Measurements from ENCODE around the gene PTGES2. TPM values are rescaled to one million over a fixed set of nuclear protein-coding genes. Genes with fewer than 3 reads are reported as not detected.

The PTGES2 gene
- total RNA-seq, 3 donors from 2014 or later (not counting 1 experiment from before 2014, with no cell fraction given) = 43.4 to 57.0 (median 53.3) TPM

- Histone ChIP-seq H3K27me3 (ENCODE audit: control insufficient read depth, insufficient read depth, low read length) (no peaks in the 10 kb centered on the region), H3K9me3 (ENCODE audit: control insufficient read depth, insufficient read depth, low read length) (no peaks in the 10 kb centered on the region), H3K36me3 (ENCODE audit: control insufficient read depth, insufficient read depth, low read length) (no peaks in the 10 kb centered on the region), H3K27ac (ENCODE audit: low read length) (no peak overlapping the region), H3K4me3 (ENCODE audit: low read length) (no peak overlapping the region), H3K4me1 (ENCODE audit: control insufficient read depth, insufficient read depth, low read length) (no peaks in the 10 kb centered on the region)
- DNase-seq = no peak
- TF ChIP-seq CTCF (IDR thresholded peaks at IDR 0.05) = no peak
- H3K27me3 Mint-ChIP-seq (ENCODE audit: low read depth in 2 of 2) = no peaks in the 10 kb centered on the region
- no peaks in the 10 kb centered on the region for H3K36me3 Mint-ChIP-seq
- no peaks in the 10 kb centered on the region for H3K9me3 Mint-ChIP-seq
- no peak overlapping the region for H3K4me3 Mint-ChIP-seq
- no peak for ATAC-seq
- no peaks in the 10 kb centered on the region for H3K4me1 Mint-ChIP-seq
- H3K27ac Mint-ChIP-seq = no peak overlapping the region
- intact Hi-C loops (cut with micrococcal nuclease) = no loop called here
- 92% methylated on average over 22 of the region's 22 CpGs for WGBS (ENCODE audit: insufficient coverage)
Observed at GRCh38 chr9:128144239-128145181, 17.0 kb upstream of the PTGES2 start.

- Mint-ChIP-seq H3K9me3 (no peaks in the 10 kb centered on the region), H3K4me3 (no peak overlapping the region), H3K36me3 (no peaks in the 10 kb centered on the region), H3K27ac (no peak overlapping the region), H3K27me3 (ENCODE audit: low read depth in 2 of 2) (no peaks in the 10 kb centered on the region), H3K4me1 (no peaks in the 10 kb centered on the region)
- no peak for TF ChIP-seq CTCF (IDR thresholded peaks at IDR 0.05)
- H3K4me3 ChIP-seq (ENCODE audit: low read length) = no peak overlapping the region
- intact Hi-C loops (cut with micrococcal nuclease) = no loop called here
- no peaks in the 10 kb centered on the region for H3K36me3 ChIP-seq (ENCODE audit: control insufficient read depth, insufficient read depth, low read length)
- ATAC-seq (no peak), DNase-seq (no peak)
- H3K27ac ChIP-seq (ENCODE audit: low read length) = no peak overlapping the region
- H3K9me3 ChIP-seq (ENCODE audit: control insufficient read depth, insufficient read depth, low read length) = no peaks in the 10 kb centered on the region
- H3K4me1 ChIP-seq (ENCODE audit: control insufficient read depth, insufficient read depth, low read length) = no peaks in the 10 kb centered on the region
- H3K27me3 ChIP-seq (ENCODE audit: control insufficient read depth, insufficient read depth, low read length) = no peaks in the 10 kb centered on the region
- WGBS (ENCODE audit: insufficient coverage) = 89% methylated on average over 8 of the region's 8 CpGs
Observed at GRCh38 chr9:128143525-128144238, 16.2 kb upstream of the PTGES2 start.

- ATAC-seq = no peak
- intact Hi-C loops (cut with micrococcal nuclease) = no loop called here
- no peaks in the 10 kb centered on the region for H3K4me1 ChIP-seq (ENCODE audit: control insufficient read depth, insufficient read depth, low read length)
- H3K9me3 Mint-ChIP-seq = no peaks in the 10 kb centered on the region
- H3K9me3 ChIP-seq (ENCODE audit: control insufficient read depth, insufficient read depth, low read length) = no peaks in the 10 kb centered on the region
- DNase-seq = no peak
- no peaks in the 10 kb centered on the region for H3K36me3 Mint-ChIP-seq
- no peaks in the 10 kb centered on the region for H3K27me3 ChIP-seq (ENCODE audit: control insufficient read depth, insufficient read depth, low read length)
- 83% methylated on average over 2 of the region's 2 CpGs for WGBS (ENCODE audit: insufficient coverage)
- H3K4me3 ChIP-seq (ENCODE audit: low read length) = no peak overlapping the region
- H3K27ac Mint-ChIP-seq = no peak overlapping the region
- H3K27ac ChIP-seq (ENCODE audit: low read length) = no peak overlapping the region
- no peak overlapping the region for H3K4me3 Mint-ChIP-seq
- H3K27me3 Mint-ChIP-seq (ENCODE audit: low read depth in 2 of 2) = peaks cover 0 to 2% of the 10 kb centered on the region in 2 donors
- no peaks in the 10 kb centered on the region for H3K36me3 ChIP-seq (ENCODE audit: control insufficient read depth, insufficient read depth, low read length)
- TF ChIP-seq CTCF (IDR thresholded peaks at IDR 0.05) = no peak
- H3K4me1 Mint-ChIP-seq = no peaks in the 10 kb centered on the region
Observed at GRCh38 chr9:128142596-128142995, 15.1 kb upstream of the PTGES2 start.
